Panc1 (cell line): ENCODE data around the gene ANKRD7. TPM values are rescaled to one million over a fixed set of nuclear protein-coding genes. Genes with fewer than 3 reads are reported as not detected.

Source experiments
- ATAC-seq: fragments of 200-7000 bp; cut with Tn5 transposase; 2 replicates; pipeline ENCODE4 v1.9.1; 2020; ENCODE audit warnings: mild to moderate bottlenecking, moderate library complexity
- BruUV-seq: library from RNA; stranded (reverse); fragments of 400-500 nt; replicated peaks from 2 replicates; lab custom pipeline; 2021; lab: Mats Ljungman, UMichigan
- CTCF ChIA-PET: fragments of 300-600 bp; sonication (Branson Sonifier 250); formaldehyde crosslinking; loops from one replicate; lab custom pipeline; 2022; ENCODE audit warnings: antibody characterized with exemption; lab: Charles Lee
- POLR2A ChIA-PET: fragments of 300-600 bp; sonication (Branson Sonifier 250); formaldehyde crosslinking; loops from one replicate; lab custom pipeline; 2022; ENCODE audit warnings: antibody characterized with exemption; lab: Charles Lee
- DNase-seq: peaks from one replicate; pipeline ENCODE4 v3.0.0-alpha.2; 2010; ENCODE audit warnings: low read depth, low spot score
- H3K27ac ChIP-seq: 2 replicates; pipeline ENCODE4 v1.5.1; 2011; ENCODE audit warnings: mild to moderate bottlenecking, low read length, inconsistent platforms
- H3K27me3 ChIP-seq: fragments of 200-500 bp; sonication (Bioruptor generic); 2 replicates; pipeline ENCODE4 v1.6.0; 2014; ENCODE audit warnings: low read length, inconsistent platforms; ENCODE audit not compliant: control insufficient read depth, insufficient read depth
- H3K36me3 ChIP-seq: fragments of 200-500 bp; sonication (Bioruptor generic); 2 replicates; pipeline ENCODE4 v1.5.1; 2014; ENCODE audit warnings: inconsistent platforms, mild to moderate bottlenecking, low read length, moderate library complexity; ENCODE audit not compliant: control insufficient read depth, insufficient read depth
- H3K4me1 ChIP-seq: 2 replicates; pipeline ENCODE4 v1.5.1; 2011; ENCODE audit warnings: inconsistent platforms, mild to moderate bottlenecking, low read length, moderate library complexity; ENCODE audit not compliant: control insufficient read depth, insufficient read depth
- H3K4me3 ChIP-seq, 2 experiments: 2 replicates each; pipeline ENCODE4 v1.5.1; 2011 to 2012; ENCODE audit warnings: low read depth in 2 of 2, low read length in 2 of 2, mild to moderate bottlenecking in 2 of 2, inconsistent platforms in 1 of 2, moderate library complexity in 1 of 2
- H3K9me3 ChIP-seq: fragments of 200-500 bp; sonication (Bioruptor generic); 2 replicates; pipeline ENCODE4 v1.5.1; 2014; ENCODE audit warnings: low read depth, mild to moderate bottlenecking, inconsistent platforms, low read length, moderate library complexity; ENCODE audit not compliant: control insufficient read depth, insufficient read depth
- POLR2AphosphoS5 ChIP-seq: IDR thresholded peaks from 2 replicates; pipeline ENCODE4 v1.6.1; 2012; ENCODE audit warnings: mild to moderate bottlenecking, low read depth, low read length, moderate library complexity
- SIN3A ChIP-seq: IDR thresholded peaks from 2 replicates; pipeline ENCODE4 v1.6.1; 2012; ENCODE audit warnings: low read depth, mild to moderate bottlenecking, low read length, moderate library complexity, borderline replicate concordance; ENCODE audit not compliant: insufficient read depth
- TCF7L2 ChIP-seq: IDR thresholded peaks from 2 replicates; pipeline ENCODE4 v1.6.1; 2011; ENCODE audit warnings: mild to moderate bottlenecking, low read depth, low read length, inconsistent platforms
- in situ Hi-C: cut with HindIII; loops from 2 replicates; pipeline ENCODE4 v1.10.0; 2016; ENCODE audit warnings: low sequenced_read_pairs, low pct_unique_long_range_greater_than_20kb
- intact Hi-C: fragments of 100-400 bp; cut with micrococcal nuclease; formaldehyde crosslinking; loops from one replicate; pipeline ENCODE4 v1.10.0; 2022; ENCODE audit not compliant: unreplicated experiment
- total RNA-seq: library from RNA; stranded (reverse); gene quantifications from one replicate; pipeline ENCODE4 v1.2.1, GENCODE V29; 2021; ENCODE audit not compliant: unreplicated experiment
- TF ChIP-seq, protein P1 (sequence below): fragments of 450-650 bp; IDR thresholded peaks from 2 replicates; pipeline ENCODE4 v1.5.1; 2017; ENCODE audit warnings: mild to moderate bottlenecking
- TF ChIP-seq, protein P2 (sequence below), 2 experiments: IDR thresholded peaks; 2 replicates each; pipeline ENCODE4 v1.6.1; 2011 to 2012; ENCODE audit warnings: low read depth in 2 of 2, control low read depth in 1 of 2, low read length in 1 of 2, mild to moderate bottlenecking in 1 of 2, moderate library complexity in 1 of 2; ENCODE audit not compliant: insufficient read depth in 1 of 2

Gene ANKRD7
- total RNA-seq, 1 experiment from 2014 or later, result 1.0 TPM

- in situ Hi-C loops (no loop called here), intact Hi-C loops (no loop called here)
- no TSS peak for BruUV-seq
- Histone ChIP-seq H3K4me1 (no peaks in the 10 kb centered on the region), H3K27me3 (no peaks in the 10 kb centered on the region), H3K27ac (no peak overlapping the region), H3K9me3 (no peaks in the 10 kb centered on the region), H3K36me3 (no peaks in the 10 kb centered on the region), H3K4me3 (no peak overlapping the region)
- CTCF ChIA-PET, result no interaction called here
- TF ChIP-seq POLR2AphosphoS5 (no peak), TCF7L2 (no peak), SIN3A (no peak)
- TF ChIP-seq, protein P1, sequence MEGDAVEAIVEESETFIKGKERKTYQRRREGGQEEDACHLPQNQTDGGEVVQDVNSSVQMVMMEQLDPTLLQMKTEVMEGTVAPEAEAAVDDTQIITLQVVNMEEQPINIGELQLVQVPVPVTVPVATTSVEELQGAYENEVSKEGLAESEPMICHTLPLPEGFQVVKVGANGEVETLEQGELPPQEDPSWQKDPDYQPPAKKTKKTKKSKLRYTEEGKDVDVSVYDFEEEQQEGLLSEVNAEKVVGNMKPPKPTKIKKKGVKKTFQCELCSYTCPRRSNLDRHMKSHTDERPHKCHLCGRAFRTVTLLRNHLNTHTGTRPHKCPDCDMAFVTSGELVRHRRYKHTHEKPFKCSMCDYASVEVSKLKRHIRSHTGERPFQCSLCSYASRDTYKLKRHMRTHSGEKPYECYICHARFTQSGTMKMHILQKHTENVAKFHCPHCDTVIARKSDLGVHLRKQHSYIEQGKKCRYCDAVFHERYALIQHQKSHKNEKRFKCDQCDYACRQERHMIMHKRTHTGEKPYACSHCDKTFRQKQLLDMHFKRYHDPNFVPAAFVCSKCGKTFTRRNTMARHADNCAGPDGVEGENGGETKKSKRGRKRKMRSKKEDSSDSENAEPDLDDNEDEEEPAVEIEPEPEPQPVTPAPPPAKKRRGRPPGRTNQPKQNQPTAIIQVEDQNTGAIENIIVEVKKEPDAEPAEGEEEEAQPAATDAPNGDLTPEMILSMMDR, result no peak
- TF ChIP-seq, protein P2, sequence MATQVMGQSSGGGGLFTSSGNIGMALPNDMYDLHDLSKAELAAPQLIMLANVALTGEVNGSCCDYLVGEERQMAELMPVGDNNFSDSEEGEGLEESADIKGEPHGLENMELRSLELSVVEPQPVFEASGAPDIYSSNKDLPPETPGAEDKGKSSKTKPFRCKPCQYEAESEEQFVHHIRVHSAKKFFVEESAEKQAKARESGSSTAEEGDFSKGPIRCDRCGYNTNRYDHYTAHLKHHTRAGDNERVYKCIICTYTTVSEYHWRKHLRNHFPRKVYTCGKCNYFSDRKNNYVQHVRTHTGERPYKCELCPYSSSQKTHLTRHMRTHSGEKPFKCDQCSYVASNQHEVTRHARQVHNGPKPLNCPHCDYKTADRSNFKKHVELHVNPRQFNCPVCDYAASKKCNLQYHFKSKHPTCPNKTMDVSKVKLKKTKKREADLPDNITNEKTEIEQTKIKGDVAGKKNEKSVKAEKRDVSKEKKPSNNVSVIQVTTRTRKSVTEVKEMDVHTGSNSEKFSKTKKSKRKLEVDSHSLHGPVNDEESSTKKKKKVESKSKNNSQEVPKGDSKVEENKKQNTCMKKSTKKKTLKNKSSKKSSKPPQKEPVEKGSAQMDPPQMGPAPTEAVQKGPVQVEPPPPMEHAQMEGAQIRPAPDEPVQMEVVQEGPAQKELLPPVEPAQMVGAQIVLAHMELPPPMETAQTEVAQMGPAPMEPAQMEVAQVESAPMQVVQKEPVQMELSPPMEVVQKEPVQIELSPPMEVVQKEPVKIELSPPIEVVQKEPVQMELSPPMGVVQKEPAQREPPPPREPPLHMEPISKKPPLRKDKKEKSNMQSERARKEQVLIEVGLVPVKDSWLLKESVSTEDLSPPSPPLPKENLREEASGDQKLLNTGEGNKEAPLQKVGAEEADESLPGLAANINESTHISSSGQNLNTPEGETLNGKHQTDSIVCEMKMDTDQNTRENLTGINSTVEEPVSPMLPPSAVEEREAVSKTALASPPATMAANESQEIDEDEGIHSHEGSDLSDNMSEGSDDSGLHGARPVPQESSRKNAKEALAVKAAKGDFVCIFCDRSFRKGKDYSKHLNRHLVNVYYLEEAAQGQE (IDR thresholded peaks at IDR 0.05; ENCODE audit: insufficient read depth in 1 of 2, low read depth in 2 of 2, low read length in 1 of 2), result no peak
- no peak for ATAC-seq
- DNase-seq, result no peak
- POLR2A ChIA-PET, result no interaction called here
Measured at GRCh38 chr7:118289476-118289875, 65.0 kb downstream of the ANKRD7 start.

Other genes starting within 250 kb of the ANKRD7 start
- gene LSM8, start 40.5 kb upstream of the ANKRD7 start, total RNA-seq, result 27.9 TPM